Fibroblast of skin of scalp (primary cell): ENCODE measurements around the gene ZNF674.
"Not testable (repeated sequence)": the region's sequence is repeated elsewhere in the genome, so short reads cannot be mapped to it uniquely, and the experiment has no call there.

Source experiments
- DNase-seq: peaks from one replicate; pipeline ENCODE4 v3.0.0-alpha.2; 2013

The ZNF674 gene

DNA sequence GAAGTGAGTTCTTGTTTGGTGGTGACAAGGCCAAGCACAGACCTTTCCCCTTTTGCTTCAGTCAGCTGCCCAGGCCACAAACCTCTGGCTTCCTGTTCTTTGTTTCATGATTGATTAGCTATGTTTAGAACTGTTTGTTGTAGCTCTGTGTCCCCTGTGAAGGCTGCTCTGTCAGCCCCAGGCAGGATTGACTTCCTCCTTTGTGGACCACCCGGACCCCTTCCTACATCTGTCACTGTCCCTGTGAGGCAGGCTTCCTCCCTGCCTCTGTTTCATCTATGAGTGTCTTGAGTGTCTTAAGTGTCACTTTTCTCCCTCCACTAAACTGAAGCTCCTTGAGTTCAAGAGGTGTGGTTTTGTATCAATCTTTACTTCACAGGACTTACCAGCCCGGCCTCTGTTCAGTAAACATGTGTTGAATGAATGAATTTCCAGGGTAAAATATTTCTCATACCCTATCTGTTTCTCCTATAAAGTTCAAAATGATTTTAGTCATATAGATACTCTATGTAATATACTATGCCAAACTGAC, 83.5 kb downstream of the ZNF674 start:
- no peak for DNase-seq

DNA sequence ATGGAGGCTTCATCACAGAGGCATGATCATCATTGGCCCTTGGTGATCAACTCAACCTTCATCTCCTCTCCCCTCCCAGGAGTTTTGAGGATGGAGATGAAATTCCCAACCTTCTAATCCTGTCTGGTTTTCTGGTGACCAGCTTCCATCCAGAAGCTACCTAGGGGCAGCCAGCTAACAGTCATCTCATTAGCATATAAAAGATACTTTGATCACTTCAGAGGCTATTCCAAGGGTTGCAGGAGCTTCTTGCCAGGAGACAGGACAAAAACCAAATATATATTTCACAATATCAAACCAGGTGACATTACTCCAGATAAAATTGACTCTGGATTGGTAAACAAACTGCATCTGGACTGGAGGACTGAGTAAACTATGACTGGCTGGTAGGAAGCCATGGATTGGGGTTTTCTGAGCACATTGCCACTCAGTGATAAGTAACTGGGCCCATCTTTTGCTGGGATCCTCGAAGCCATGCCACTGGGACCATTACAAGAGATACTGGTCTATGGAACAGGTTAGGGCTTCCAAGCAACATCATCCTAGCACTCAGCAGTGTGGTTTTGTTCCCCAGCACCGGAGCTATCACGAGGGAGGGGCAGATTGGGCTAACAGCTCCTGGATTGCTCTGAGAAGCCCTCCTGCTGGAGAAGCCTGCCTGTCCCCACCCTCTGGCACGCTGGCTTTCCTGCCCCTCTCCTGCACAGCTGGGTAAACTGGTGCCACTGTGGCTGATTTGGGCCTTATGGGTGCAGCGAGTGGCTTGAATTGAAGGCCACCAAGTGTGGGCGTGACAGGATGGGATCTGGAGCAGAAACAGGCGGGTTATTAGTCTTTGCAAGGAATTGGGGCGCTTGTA, 84.2 kb downstream of the ZNF674 start:
- DNase-seq: not testable (repeated sequence)

DNA sequence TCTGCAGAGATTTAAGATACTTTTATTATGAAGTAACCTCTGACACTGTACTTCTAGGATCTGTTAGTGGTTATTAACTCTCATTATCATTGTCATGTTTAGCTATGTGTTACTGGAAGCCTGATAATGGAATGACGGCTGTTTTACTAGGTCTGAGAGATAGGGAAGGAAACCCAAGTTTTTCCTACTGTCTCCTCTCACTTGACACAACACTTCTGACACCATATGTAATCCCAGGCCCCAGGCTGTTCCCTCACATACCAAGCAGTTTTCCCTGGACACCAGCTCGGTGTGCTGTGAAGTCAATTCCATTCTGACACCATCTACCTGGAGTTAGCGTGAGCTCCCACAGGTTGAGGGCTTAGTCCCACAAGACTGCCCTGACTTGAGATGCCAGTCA, 85.6 kb downstream of the ZNF674 start:
- DNase-seq: no peak

DNA sequence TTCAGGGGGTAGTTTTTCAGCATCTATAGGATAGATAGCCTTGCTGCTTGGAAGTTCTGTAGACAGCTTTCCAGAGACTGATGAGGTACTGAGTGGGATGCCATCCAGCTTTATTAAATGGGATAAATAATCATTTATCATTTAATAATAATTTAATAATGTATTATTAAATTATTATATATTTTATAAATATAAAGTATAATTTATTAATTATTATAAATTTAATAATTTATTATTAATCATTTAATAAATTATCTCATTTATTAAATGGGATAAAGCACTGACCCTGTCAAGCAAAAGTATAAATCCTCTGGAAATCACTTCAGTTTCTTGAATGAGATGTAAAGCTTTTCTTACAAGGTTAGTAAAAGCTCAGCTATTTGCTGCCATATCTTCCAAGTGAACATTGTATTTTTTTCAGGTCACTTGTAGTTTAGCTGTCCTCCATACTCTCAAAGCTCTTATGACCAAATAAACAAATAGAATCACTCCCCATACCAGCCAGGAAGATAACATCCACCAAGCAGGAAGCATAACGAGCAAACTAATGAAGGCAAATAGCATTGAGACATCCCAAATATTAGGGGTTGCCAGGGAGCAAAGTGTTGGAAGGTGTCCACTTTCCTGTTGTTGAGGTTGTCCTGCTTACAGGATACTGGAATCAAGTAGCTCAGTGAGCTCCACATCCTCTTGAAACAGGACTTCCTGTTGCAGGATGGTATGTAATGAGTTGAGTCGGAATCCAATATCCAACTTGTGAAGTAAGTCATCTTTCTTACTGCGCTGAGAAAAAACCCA, 88.9 kb downstream of the ZNF674 start:
- DNase-seq: no peak
